ENCODE data around the gene MRPL55.

MRPL55 gene

GRCh38 chr1:228125185-228125584 lies 16.1 kb upstream of the MRPL55 start:
- Histone ChIP-seq H3K9ac (no peak overlapping the region), H2AFZ (ENCODE audit: low read depth) (no peak overlapping the region), H3K4me3 (IDR thresholded peaks at IDR 0.05; ENCODE audit: insufficient read depth, low read depth, low read length) (no peak overlapping the region), H3K4me2 (no peak overlapping the region), H4K20me1 (ENCODE audit: insufficient read depth) (no peaks in the 10 kb centered on the region), H3K27ac (no peak overlapping the region), H3K27me3 (ENCODE audit: insufficient read depth, low read depth) (no peaks in the 10 kb centered on the region), H3K36me3 (ENCODE audit: insufficient read depth) (no peaks in the 10 kb centered on the region), H3K79me2 (ENCODE audit: insufficient read depth, low read depth) (no peaks in the 10 kb centered on the region), H3K4me1 (ENCODE audit: low read depth, poor library complexity, severe bottlenecking) (no peaks in the 10 kb centered on the region)
- TF ChIP-seq CTCF (conservative IDR thresholded peaks at IDR 0.05; ENCODE audit: low read depth, low read length) = no peak

- H3K4me1 ChIP-seq (ENCODE audit: low read depth, poor library complexity, severe bottlenecking) = no peaks in the 10 kb centered on the region
- no peaks in the 10 kb centered on the region for H3K79me2 ChIP-seq (ENCODE audit: insufficient read depth, low read depth)
- H3K27ac ChIP-seq = no peak overlapping the region
- no peak overlapping the region for H2AFZ ChIP-seq (ENCODE audit: low read depth)
- no peaks in the 10 kb centered on the region for H4K20me1 ChIP-seq (ENCODE audit: insufficient read depth)
- no peak overlapping the region for H3K9ac ChIP-seq
- no peaks in the 10 kb centered on the region for H3K36me3 ChIP-seq (ENCODE audit: insufficient read depth)
- H3K4me2 ChIP-seq = no peak overlapping the region
- H3K4me3 ChIP-seq (IDR thresholded peaks at IDR 0.05; ENCODE audit: insufficient read depth, low read depth, low read length) = no peak overlapping the region
- TF ChIP-seq CTCF (conservative IDR thresholded peaks at IDR 0.05; ENCODE audit: low read depth, low read length) = no peak
- no peaks in the 10 kb centered on the region for H3K27me3 ChIP-seq (ENCODE audit: insufficient read depth, low read depth)
Observed at GRCh38 chr1:228123505-228123904, 14.4 kb upstream of the MRPL55 start.

GRCh38 chr1:228122921-228123441 lies 13.9 kb upstream of the MRPL55 start:
- Histone ChIP-seq H3K4me3 (IDR thresholded peaks at IDR 0.05; ENCODE audit: insufficient read depth, low read depth, low read length) (no peak overlapping the region), H3K36me3 (ENCODE audit: insufficient read depth) (no peaks in the 10 kb centered on the region), H4K20me1 (ENCODE audit: insufficient read depth) (no peaks in the 10 kb centered on the region), H3K4me2 (no peak overlapping the region), H3K9ac (no peak overlapping the region), H3K27me3 (ENCODE audit: insufficient read depth, low read depth) (no peaks in the 10 kb centered on the region), H3K27ac (no peak overlapping the region), H3K79me2 (ENCODE audit: insufficient read depth, low read depth) (no peaks in the 10 kb centered on the region), H3K4me1 (ENCODE audit: low read depth, poor library complexity, severe bottlenecking) (no peaks in the 10 kb centered on the region), H2AFZ (ENCODE audit: low read depth) (no peak overlapping the region)
- TF ChIP-seq CTCF (conservative IDR thresholded peaks at IDR 0.05; ENCODE audit: low read depth, low read length) = no peak

- Histone ChIP-seq H3K79me2 (ENCODE audit: insufficient read depth, low read depth) (no peaks in the 10 kb centered on the region), H3K4me3 (IDR thresholded peaks at IDR 0.05; ENCODE audit: insufficient read depth, low read depth, low read length) (no peak overlapping the region), H3K4me2 (no peak overlapping the region), H3K36me3 (ENCODE audit: insufficient read depth) (no peaks in the 10 kb centered on the region), H3K9ac (no peak overlapping the region), H4K20me1 (ENCODE audit: insufficient read depth) (no peaks in the 10 kb centered on the region), H3K27me3 (ENCODE audit: insufficient read depth, low read depth) (no peaks in the 10 kb centered on the region), H2AFZ (ENCODE audit: low read depth) (no peak overlapping the region), H3K27ac (no peak overlapping the region), H3K4me1 (ENCODE audit: low read depth, poor library complexity, severe bottlenecking) (no peaks in the 10 kb centered on the region)
- no peak for TF ChIP-seq CTCF (conservative IDR thresholded peaks at IDR 0.05; ENCODE audit: low read depth, low read length)
Observed at GRCh38 chr1:228120857-228121489, 11.9 kb upstream of the MRPL55 start.
